Mucosa of descending colon (tissue), 3 donors: ENCODE results near the gene PCDH9. TPM values are rescaled to one million over a fixed set of nuclear protein-coding genes. Genes with fewer than 3 reads are reported as not detected.

Experiments used
- ATAC-seq: fragments of 200-7000 bp; cut with Tn5 transposase; one replicate; pipeline ENCODE4 v1.9.1; 2020; ENCODE audit warnings: mild to moderate bottlenecking, moderate library complexity
- DNase-seq, 3 donors: peaks; one replicate each; pipeline ENCODE4 v3.0.0-alpha.2; 2020
- H3K36me3 ChIP-seq: fragments of 200-600 bp; one replicate; pipeline ENCODE4 v1.8.0; 2021; ENCODE audit warnings: low read depth, mild to moderate bottlenecking
- H3K4me1 ChIP-seq: fragments of 200-600 bp; one replicate; pipeline ENCODE4 v1.8.0; 2021; ENCODE audit warnings: low read depth, mild to moderate bottlenecking
- H3K4me3 ChIP-seq: fragments of 200-600 bp; one replicate; pipeline ENCODE4 v1.8.0; 2021; ENCODE audit warnings: mild to moderate bottlenecking
- H3K9me3 ChIP-seq: fragments of 200-600 bp; one replicate; pipeline ENCODE4 v1.8.0; 2021; ENCODE audit warnings: mild to moderate bottlenecking
- intact Hi-C, 2 donors: fragments of 100-400 bp; cut with DNase I in 1 of 2; cut with micrococcal nuclease in 1 of 2; formaldehyde crosslinking; loops; one replicate each; pipeline versions ENCODE4 v1.11.0 to v1.11.1; 2022; cut with DNase I, micrococcal nuclease
- total RNA-seq, 3 donors: library from RNA; stranded (reverse); fragmentation: NEBNext Ultra II Directional in 2 of 3; extraction: Animal tissue kit (Norgen Biotek cat#: 25700) in 2 of 3; gene quantifications; one replicate each; pipeline versions ENCODE4 v1.2.1 to v1.2.4, GENCODE V29; 2021 to 2023
- TF ChIP-seq, protein P1 (sequence below): fragments of 200-600 bp; IDR thresholded peaks from one replicate; pipeline ENCODE4 v1.8.0; 2022; ENCODE audit warnings: antibody characterized with exemption, mild to moderate bottlenecking
- donor health status: DM: no; HTN: no; CAD: no; lungs with moderate emphysema.
- donor health status: DM: no; HTN: no; CAD: no.
- donor health status: DM: no; HTN: yes; CAD: no.

PCDH9 gene
- total RNA-seq, 3 donors from 2014 or later, result 0.58 to 5.0 (median 0.80) TPM

- TF ChIP-seq, protein P1, sequence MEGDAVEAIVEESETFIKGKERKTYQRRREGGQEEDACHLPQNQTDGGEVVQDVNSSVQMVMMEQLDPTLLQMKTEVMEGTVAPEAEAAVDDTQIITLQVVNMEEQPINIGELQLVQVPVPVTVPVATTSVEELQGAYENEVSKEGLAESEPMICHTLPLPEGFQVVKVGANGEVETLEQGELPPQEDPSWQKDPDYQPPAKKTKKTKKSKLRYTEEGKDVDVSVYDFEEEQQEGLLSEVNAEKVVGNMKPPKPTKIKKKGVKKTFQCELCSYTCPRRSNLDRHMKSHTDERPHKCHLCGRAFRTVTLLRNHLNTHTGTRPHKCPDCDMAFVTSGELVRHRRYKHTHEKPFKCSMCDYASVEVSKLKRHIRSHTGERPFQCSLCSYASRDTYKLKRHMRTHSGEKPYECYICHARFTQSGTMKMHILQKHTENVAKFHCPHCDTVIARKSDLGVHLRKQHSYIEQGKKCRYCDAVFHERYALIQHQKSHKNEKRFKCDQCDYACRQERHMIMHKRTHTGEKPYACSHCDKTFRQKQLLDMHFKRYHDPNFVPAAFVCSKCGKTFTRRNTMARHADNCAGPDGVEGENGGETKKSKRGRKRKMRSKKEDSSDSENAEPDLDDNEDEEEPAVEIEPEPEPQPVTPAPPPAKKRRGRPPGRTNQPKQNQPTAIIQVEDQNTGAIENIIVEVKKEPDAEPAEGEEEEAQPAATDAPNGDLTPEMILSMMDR, result no peak
- no peak for ATAC-seq
- intact Hi-C loops, result no loop called here
- H3K4me3 ChIP-seq, result no peak overlapping the region
- H3K36me3 ChIP-seq, result no peaks in the 10 kb centered on the region
- H3K9me3 ChIP-seq, result no peaks in the 10 kb centered on the region
- no peaks in the 10 kb centered on the region for H3K4me1 ChIP-seq
- DNase-seq, result no peak
These were observed 515.3 kb downstream of the PCDH9 start for GRCh38 chr13:66714795-66715194.

DNA sequence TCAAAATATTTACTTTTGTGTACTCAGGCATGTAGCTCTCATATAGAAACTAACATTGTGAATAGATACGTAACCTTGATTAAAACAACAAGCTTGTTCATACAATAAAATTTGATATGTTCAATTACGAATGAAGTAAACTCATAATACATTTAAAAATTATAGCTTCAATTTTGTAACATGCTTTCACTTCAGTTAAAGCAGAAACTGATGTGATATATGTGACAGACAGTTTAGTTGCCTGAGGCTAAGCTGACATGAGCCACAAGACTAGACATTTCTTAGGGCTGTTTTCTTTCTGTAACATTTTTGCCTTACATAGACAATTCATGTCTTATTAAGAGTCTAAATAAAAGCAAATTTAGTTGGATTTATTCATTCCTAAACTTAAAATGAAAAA lies 526.0 kb downstream of the PCDH9 start:
- no peaks in the 10 kb centered on the region for H3K36me3 ChIP-seq
- no peaks in the 10 kb centered on the region for H3K9me3 ChIP-seq
- H3K4me1 ChIP-seq, result no peaks in the 10 kb centered on the region
- no peak overlapping the region for H3K4me3 ChIP-seq
- intact Hi-C loops, result no loop called here
- TF ChIP-seq, protein P1, result no peak
- ATAC-seq, result no peak
- DNase-seq, result no peak

DNA sequence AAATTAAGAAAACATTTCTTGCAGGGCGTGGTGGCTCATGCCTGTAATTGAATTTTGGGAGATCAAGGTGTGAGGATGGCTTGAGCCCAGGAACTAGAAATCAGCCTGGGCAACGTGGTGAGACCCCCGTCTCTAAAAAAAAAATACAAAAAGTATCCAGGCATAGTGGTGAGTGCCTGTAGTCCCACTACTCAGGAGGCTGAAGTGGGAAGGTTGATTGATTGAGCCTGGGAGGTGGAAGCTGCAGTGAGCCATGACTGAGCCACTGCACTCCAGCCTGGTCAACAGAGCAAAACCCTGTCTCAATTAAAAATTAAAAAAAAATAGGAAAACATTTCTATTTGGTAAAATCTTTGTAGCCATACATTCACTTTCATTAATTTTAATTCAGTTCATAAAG lies 526.5 kb downstream of the PCDH9 start:
- Histone ChIP-seq H3K4me1 (no peaks in the 10 kb centered on the region), H3K9me3 (no peaks in the 10 kb centered on the region), H3K36me3 (no peaks in the 10 kb centered on the region), H3K4me3 (no peak overlapping the region)
- DNase-seq (no peak), ATAC-seq (no peak)
- TF ChIP-seq, protein P1, result no peak
- intact Hi-C loops, result no loop called here

GRCh38 chr13:66700117-66700601 lies 530.0 kb downstream of the PCDH9 start:
- Histone ChIP-seq H3K36me3 (no peaks in the 10 kb centered on the region), H3K4me1 (no peaks in the 10 kb centered on the region), H3K4me3 (no peak overlapping the region), H3K9me3 (no peaks in the 10 kb centered on the region)
- intact Hi-C loops, result no loop called here
- DNase-seq, result no peak
- TF ChIP-seq, protein P1, result no peak
- ATAC-seq, result no peak

DNA sequence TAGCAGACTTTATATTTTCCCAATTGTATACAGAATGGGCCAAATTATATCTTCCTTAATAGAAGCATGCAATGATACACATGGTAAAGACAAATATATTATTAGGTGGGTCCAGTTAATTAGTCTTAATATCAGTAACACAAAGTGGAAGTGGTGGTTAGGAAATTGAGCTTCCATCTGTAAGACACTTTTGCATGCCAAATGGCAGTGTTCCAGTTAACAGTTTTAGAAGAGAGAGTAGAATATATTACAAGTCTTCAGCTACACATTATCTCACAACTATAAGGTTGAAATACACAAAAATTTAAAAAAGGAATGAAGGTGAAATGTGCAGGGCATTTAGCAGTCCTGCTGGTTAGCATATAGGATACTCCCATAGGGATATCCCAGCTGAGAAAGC lies 536.5 kb downstream of the PCDH9 start:
- H3K9me3 ChIP-seq, result no peaks in the 10 kb centered on the region
- intact Hi-C loops, result no loop called here
- no peaks in the 10 kb centered on the region for H3K4me1 ChIP-seq
- DNase-seq (no peak), ATAC-seq (no peak)
- TF ChIP-seq, protein P1, result no peak
- no peaks in the 10 kb centered on the region for H3K36me3 ChIP-seq
- no peak overlapping the region for H3K4me3 ChIP-seq

- no peak overlapping the region for H3K4me3 ChIP-seq
- ATAC-seq (no peak), DNase-seq (no peak)
- no peaks in the 10 kb centered on the region for H3K9me3 ChIP-seq
- no peaks in the 10 kb centered on the region for H3K36me3 ChIP-seq
- H3K4me1 ChIP-seq, result no peaks in the 10 kb centered on the region
- TF ChIP-seq, protein P1, result no peak
- intact Hi-C loops, result no loop called here
These were observed 539.0 kb downstream of the PCDH9 start for GRCh38 chr13:66691149-66691548.
